PC-9 (cell line): ENCODE measurements around the gene SPRY1. TPM values are rescaled to one million over a fixed set of nuclear protein-coding genes. Genes with fewer than 3 reads are reported as not detected.

Experiments used
- BruUV-seq: library from RNA; stranded (reverse); fragments of 400-500 nt; replicated peaks from 2 replicates; lab custom pipeline; 2021; lab: Mats Ljungman, UMichigan
- CTCF ChIA-PET: fragments of 300-600 bp; sonication (Branson Sonifier 250); formaldehyde crosslinking; loops from one replicate; lab custom pipeline; 2022; ENCODE audit warnings: antibody characterized with exemption; lab: Charles Lee
- POLR2A ChIA-PET: fragments of 300-600 bp; sonication (Branson Sonifier 250); formaldehyde crosslinking; loops from one replicate; lab custom pipeline; 2022; ENCODE audit warnings: antibody characterized with exemption; ENCODE audit not compliant: unreplicated experiment; lab: Charles Lee
- DNase-seq, 2 experiments: peaks; one replicate each; pipeline versions ENCODE4 v3.0.0 to v3.0.0-alpha.2; 2015 to 2022; ENCODE audit warnings: mixed read lengths in 1 of 2
- H2AFZ ChIP-seq: fragments of 200-600 bp; sonication (generic); 2 replicates; pipeline ENCODE4 v1.8.1; 2017; ENCODE audit warnings: antibody characterized with exemption
- H3F3A ChIP-seq: fragments of 200-600 bp; sonication (generic); 2 replicates; pipeline ENCODE4 v1.8.1; 2017; ENCODE audit warnings: antibody characterized with exemption, mild to moderate bottlenecking, low read depth; ENCODE audit not compliant: insufficient read depth
- H3K27ac ChIP-seq: fragments of 200-600 bp; sonication (generic); 2 replicates; pipeline ENCODE4 v1.6.1; 2016; ENCODE audit warnings: mixed run types
- H3K27me3 ChIP-seq: fragments of 200-600 bp; sonication (generic); 2 replicates; pipeline ENCODE4 v1.6.1; 2016; ENCODE audit warnings: low read depth, mixed run types; ENCODE audit not compliant: insufficient read depth
- H3K36me3 ChIP-seq: fragments of 200-600 bp; sonication (generic); 2 replicates; pipeline ENCODE4 v1.6.1; 2016; ENCODE audit warnings: low read depth, mixed run types
- H3K4me1 ChIP-seq: fragments of 200-600 bp; sonication (generic); replicated peaks from 2 replicates; pipeline ENCODE4 v1.6.1; 2016; ENCODE audit warnings: mixed run types; ENCODE audit not compliant: insufficient read depth
- H3K4me2 ChIP-seq: fragments of 200-600 bp; sonication (generic); 2 replicates; pipeline ENCODE4 v1.6.1; 2017; ENCODE audit warnings: mixed run types
- H3K4me3 ChIP-seq: fragments of 200-600 bp; sonication (generic); 2 replicates; pipeline ENCODE4 v1.6.1; 2016; ENCODE audit warnings: mixed run types
- H3K79me2 ChIP-seq: fragments of 200-600 bp; sonication (generic); 2 replicates; pipeline ENCODE4 v1.6.1; 2017; ENCODE audit warnings: low read depth, mixed run types
- H3K9me2 ChIP-seq: fragments of 200-600 bp; sonication (generic); 2 replicates; pipeline ENCODE4 v1.8.1; 2017; ENCODE audit warnings: mild to moderate bottlenecking; ENCODE audit not compliant: insufficient read depth
- H3K9me3 ChIP-seq: fragments of 200-600 bp; sonication (generic); 2 replicates; pipeline ENCODE4 v1.8.1; 2016; ENCODE audit warnings: low read depth; ENCODE audit not compliant: insufficient read depth
- H4K20me1 ChIP-seq: fragments of 200-600 bp; sonication (generic); 2 replicates; pipeline ENCODE4 v1.8.1; 2017; ENCODE audit not compliant: insufficient read depth
- EZH2 ChIP-seq: fragments of 200-600 bp; sonication (generic); IDR thresholded peaks from 2 replicates; pipeline ENCODE4 v1.8.0; 2017; ENCODE audit warnings: antibody characterized with exemption, low read depth
- intact Hi-C: fragments of 100-400 bp; cut with micrococcal nuclease; formaldehyde crosslinking; loops from one replicate; pipeline ENCODE4 v1.10.0; 2022; ENCODE audit not compliant: unreplicated experiment
- total RNA-seq: library from RNA; stranded (reverse); gene quantifications from 2 replicates; pipeline ENCODE4 v1.2.3, GENCODE V29; 2021
- TF ChIP-seq, protein P1 (sequence below): fragments of 200-600 bp; sonication (generic); conservative IDR thresholded peaks from 2 replicates; pipeline ENCODE4 v1.6.1; 2017; ENCODE audit warnings: mixed run types, antibody characterized with exemption, mild to moderate bottlenecking, moderate library complexity

The SPRY1 gene
- total RNA-seq, 1 experiment from 2014 or later = 13.1 TPM

DNA sequence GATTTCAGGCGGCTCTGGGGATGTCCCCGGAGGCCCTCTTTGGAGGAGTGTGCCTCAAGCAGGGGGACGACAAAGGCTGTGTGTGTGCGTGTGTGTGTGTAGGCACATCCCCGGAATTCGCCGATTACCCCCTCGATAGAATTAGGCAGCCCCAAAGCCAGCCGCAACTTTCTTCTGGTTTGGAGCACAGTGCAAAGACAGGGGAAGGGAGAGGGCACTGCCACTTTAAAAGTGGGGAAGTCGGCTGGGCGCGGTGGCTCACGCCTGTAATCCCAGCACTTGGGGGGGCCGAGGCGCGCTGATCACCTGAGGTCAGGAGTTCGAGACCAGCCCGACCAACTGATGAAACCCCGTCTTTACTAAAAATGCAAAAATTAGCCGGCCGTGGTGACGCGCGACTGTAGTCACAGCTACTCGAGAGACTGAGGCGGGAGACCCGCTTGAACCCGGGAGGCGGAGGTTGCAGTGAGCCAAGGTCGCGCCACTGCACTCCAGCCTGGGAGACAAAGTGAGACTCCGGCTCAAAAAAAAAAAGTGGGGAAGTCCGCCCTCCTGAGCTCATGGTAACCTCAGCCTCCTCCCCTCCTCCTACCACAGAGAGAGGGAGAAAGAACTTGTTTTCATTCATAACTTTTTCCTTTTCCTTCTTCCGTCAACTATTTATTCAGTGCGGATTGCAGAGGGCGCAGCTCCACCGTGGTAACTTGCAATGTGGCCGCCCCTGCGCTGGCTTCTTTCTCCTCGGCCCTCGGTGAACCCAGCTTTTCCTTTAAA lies 2.4 kb downstream of the SPRY1 start:
- no peaks in the 10 kb centered on the region for H4K20me1 ChIP-seq
- H3K9me3 ChIP-seq = 0 out of 2 replicates have a peak, but pooled peaks cover 1% of the 10 kb centered on the region
- H3K79me2 ChIP-seq = peaks cover 70% of the 10 kb centered on the region
- DNase-seq = peak; percentile 65 to 85
- H3K9me2 ChIP-seq = no peaks in the 10 kb centered on the region
- peaks cover 31% of the 10 kb centered on the region for H3K36me3 ChIP-seq
- TF ChIP-seq EZH2 = no peak
- TF ChIP-seq, protein P1, sequence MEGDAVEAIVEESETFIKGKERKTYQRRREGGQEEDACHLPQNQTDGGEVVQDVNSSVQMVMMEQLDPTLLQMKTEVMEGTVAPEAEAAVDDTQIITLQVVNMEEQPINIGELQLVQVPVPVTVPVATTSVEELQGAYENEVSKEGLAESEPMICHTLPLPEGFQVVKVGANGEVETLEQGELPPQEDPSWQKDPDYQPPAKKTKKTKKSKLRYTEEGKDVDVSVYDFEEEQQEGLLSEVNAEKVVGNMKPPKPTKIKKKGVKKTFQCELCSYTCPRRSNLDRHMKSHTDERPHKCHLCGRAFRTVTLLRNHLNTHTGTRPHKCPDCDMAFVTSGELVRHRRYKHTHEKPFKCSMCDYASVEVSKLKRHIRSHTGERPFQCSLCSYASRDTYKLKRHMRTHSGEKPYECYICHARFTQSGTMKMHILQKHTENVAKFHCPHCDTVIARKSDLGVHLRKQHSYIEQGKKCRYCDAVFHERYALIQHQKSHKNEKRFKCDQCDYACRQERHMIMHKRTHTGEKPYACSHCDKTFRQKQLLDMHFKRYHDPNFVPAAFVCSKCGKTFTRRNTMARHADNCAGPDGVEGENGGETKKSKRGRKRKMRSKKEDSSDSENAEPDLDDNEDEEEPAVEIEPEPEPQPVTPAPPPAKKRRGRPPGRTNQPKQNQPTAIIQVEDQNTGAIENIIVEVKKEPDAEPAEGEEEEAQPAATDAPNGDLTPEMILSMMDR = peak; percentile 50; the same call in 1 of the 2 replicates
- BruUV-seq = no TSS peak
- intact Hi-C loops = loop anchor here (1.0 to 5.0 kb wide), 8 partner anchors 17 to 924 kb away; no protein-coding TSS in a partner anchor
- peak overlapping the region; percentile 83 for H3K27ac ChIP-seq
- H3K27me3 ChIP-seq = no peaks in the 10 kb centered on the region
- peak overlapping the region; percentile 86 for H3K4me3 ChIP-seq
- peak overlapping the region; percentile 91 for H3K4me2 ChIP-seq
- peaks cover 36% of the 10 kb centered on the region for H3K4me1 ChIP-seq
- H3F3A ChIP-seq = peaks cover 24% of the 10 kb centered on the region
- peak overlapping the region; percentile 80 for H2AFZ ChIP-seq
- ChIA-PET CTCF (interaction anchor here (0.6 to 1.0 kb wide), 3 partner anchors 81 to 274 kb away, joined by 3 to 4 read pairs (median 3); no protein-coding TSS in a partner anchor), POLR2A (interaction anchor here (0.5 to 0.7 kb wide), 3 partner anchors 20 to 156 kb away, joined by 3 read pairs; no protein-coding TSS in a partner anchor)

DNA sequence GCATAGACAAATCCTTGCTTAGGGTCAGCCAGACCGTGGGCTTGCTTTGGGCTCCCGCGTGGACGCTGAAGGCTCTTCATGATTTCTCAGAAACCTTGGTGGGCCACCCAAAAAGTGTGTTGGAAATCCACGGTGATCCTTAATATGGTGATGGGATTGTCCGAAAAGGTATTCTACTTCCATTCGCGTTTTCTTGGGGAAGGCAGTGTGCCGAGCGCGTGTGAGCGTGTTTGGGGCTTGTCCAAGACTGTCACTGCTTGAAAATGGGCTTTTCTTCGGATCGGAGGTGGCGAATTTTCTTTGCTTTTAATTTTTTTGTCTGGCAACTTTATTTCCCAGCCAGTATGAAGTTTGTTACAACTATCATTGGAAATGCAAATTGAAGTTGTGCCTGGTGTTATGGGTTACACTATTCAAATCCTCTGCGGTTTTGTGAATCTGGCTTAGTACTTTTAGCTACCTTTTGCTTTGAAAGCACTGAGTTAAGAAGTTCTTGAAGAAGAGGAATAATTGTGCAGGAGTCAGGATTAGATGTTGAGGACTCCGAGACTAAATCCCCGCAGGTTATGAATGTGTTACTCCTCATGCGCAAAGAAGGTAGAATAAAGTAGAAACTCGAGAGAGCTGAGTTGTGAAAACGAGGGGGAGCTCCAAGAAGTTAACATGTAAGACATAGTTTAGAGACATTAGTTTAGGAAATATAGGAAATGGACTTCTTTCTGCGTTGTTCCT lies 3.2 kb downstream of the SPRY1 start:
- Histone ChIP-seq H3K4me1 (peaks cover 44% of the 10 kb centered on the region), H3K27me3 (no peaks in the 10 kb centered on the region), H3F3A (peaks cover 31% of the 10 kb centered on the region), H2AFZ (peak overlapping the region; percentile 80), H3K27ac (peak overlapping the region; percentile 83), H3K9me2 (no peaks in the 10 kb centered on the region), H3K4me2 (peak overlapping the region; percentile 91), H3K4me3 (peak overlapping the region; percentile 86), H3K9me3 (0 out of 2 replicates have a peak, but pooled peaks cover 6% of the 10 kb centered on the region), H3K36me3 (peaks cover 38% of the 10 kb centered on the region), H3K79me2 (peaks cover 77% of the 10 kb centered on the region), H4K20me1 (0 out of 2 replicates have a peak, but pooled peaks cover 4% of the 10 kb centered on the region)
- CTCF ChIA-PET = interaction anchor here (0.7 to 1.0 kb wide), 2 partner anchors 80 to 282 kb away, joined by 3 to 4 read pairs; no protein-coding TSS in a partner anchor
- POLR2A ChIA-PET = interaction anchor here (0.6 to 0.7 kb wide), 2 partner anchors 19 to 155 kb away, joined by 3 read pairs; no protein-coding TSS in a partner anchor
- intact Hi-C loops = loop anchor here (1.0 to 5.0 kb wide), 8 partner anchors 17 to 923 kb away; no protein-coding TSS in a partner anchor
- no peak for DNase-seq
- TSS peak; percentile 31 for BruUV-seq
- TF ChIP-seq, protein P1 = peak; percentile 14; the same call in 1 of the 2 replicates
- no peak for TF ChIP-seq EZH2
